GM12878 (cell line): ENCODE measurements around the gene LILRB1. TPM values are rescaled to one million over a fixed set of nuclear protein-coding genes. Genes with fewer than 3 reads are reported as not detected.
"Not testable (repeated sequence)": the region's sequence is repeated elsewhere in the genome, so short reads cannot be mapped to it uniquely, and the experiment has no call there.

Experiments
- ATAC-seq: fragments of 200-7000 bp; cut with Tn5 transposase; 3 replicates; pipeline ENCODE4 v1.9.1; 2020; ENCODE audit warnings: mild to moderate bottlenecking, moderate library complexity
- Bru-seq: library from RNA; stranded (reverse); fragments of 400-500 nt; gene quantifications from one replicate; lab custom pipeline; 2021; lab: Mats Ljungman, UMichigan
- BruChase-seq, 2 experiments: library from RNA; stranded (reverse); fragments of 400-500 nt; gene quantifications; one replicate each; lab custom pipeline; 2021; lab: Mats Ljungman, UMichigan
- BruUV-seq: library from RNA; stranded (reverse); fragments of 400-500 nt; replicated peaks from 2 replicates; lab custom pipeline; 2021; lab: Mats Ljungman, UMichigan
- CTCF ChIA-PET: fragments of 300-600 bp; sonication (Branson Sonifier 250); formaldehyde crosslinking; extraction: SDS; loops from one replicate; lab custom pipeline; 2021; ENCODE audit warnings: inconsistent platforms; lab: Yijun Ruan, JAX
- POLR2A ChIA-PET: fragments of 350-600 bp; formaldehyde crosslinking; extraction: SDS; loops from one replicate; lab custom pipeline; 2021; ENCODE audit warnings: inconsistent platforms; lab: Charles Lee
- RAD21 ChIA-PET: fragments of 300-600 bp; sonication (Branson Sonifier 250); formaldehyde crosslinking; loops from one replicate; lab custom pipeline; 2023; ENCODE audit warnings: antibody characterized with exemption; ENCODE audit not compliant: unreplicated experiment; lab: Charles Lee
- SMC1A ChIA-PET: fragments of 300-600 bp; sonication (Branson Sonifier 250); formaldehyde crosslinking; loops from one replicate; lab custom pipeline; 2023; ENCODE audit not compliant: unreplicated experiment, uncharacterized antibody; lab: Charles Lee
- DNase-seq: peaks from one replicate; pipeline ENCODE4 v3.0.0-alpha.2; 2011; ENCODE audit warnings: low read depth, low spot score
- FAIRE-seq: peaks from 3 replicates; lab custom pipeline; 2011; peaks lifted over from hg19 to GRCh38; lab: Jason Lieb, UNC
- H2AFZ ChIP-seq: 2 replicates; pipeline ENCODE4 v1.6.0; 2011; ENCODE audit warnings: low read depth, low read length, control low read depth; ENCODE audit not compliant: control insufficient read depth
- H3K27ac ChIP-seq: 2 replicates; pipeline ENCODE4 v1.5.1; 2011; ENCODE audit warnings: control low read depth; ENCODE audit not compliant: control insufficient read depth, insufficient read depth
- H3K27me3 ChIP-seq, 2 experiments: replicated peaks in 1 of 2; 2 replicates each; pipeline versions ENCODE4 v1.6.0 to v1.6.1; 2011; ENCODE audit warnings: low read length in 1 of 2; ENCODE audit not compliant: control insufficient read depth in 2 of 2, insufficient read depth in 2 of 2
- H3K36me3 ChIP-seq, 2 experiments: 2 replicates each; pipeline ENCODE4 v1.5.1; 2011; ENCODE audit warnings: low read length in 1 of 2; ENCODE audit not compliant: control insufficient read depth in 2 of 2, insufficient read depth in 2 of 2
- H3K4me1 ChIP-seq: 2 replicates; pipeline ENCODE4 v1.6.1; 2011; ENCODE audit warnings: mild to moderate bottlenecking, low read length, moderate library complexity, mixed read lengths; ENCODE audit not compliant: control insufficient read depth, insufficient read depth
- H3K4me2 ChIP-seq: 2 replicates; pipeline ENCODE4 v1.6.0; 2011; ENCODE audit warnings: control low read depth; ENCODE audit not compliant: control insufficient read depth, insufficient read depth
- H3K4me3 ChIP-seq: fragments of 200-600 bp; sonication (generic); 2 replicates; pipeline ENCODE4 v1.5.1; 2016
- H3K79me2 ChIP-seq: 2 replicates; pipeline ENCODE4 v1.6.0; 2011; ENCODE audit warnings: low read length; ENCODE audit not compliant: control insufficient read depth, insufficient read depth
- H3K9ac ChIP-seq: 2 replicates; pipeline ENCODE4 v1.8.0; 2011; ENCODE audit warnings: low read length, control low read depth, mixed read lengths; ENCODE audit not compliant: control insufficient read depth, insufficient read depth
- H3K9me3 ChIP-seq: replicated peaks from 3 replicates; pipeline ENCODE4 v1.5.1; 2011; ENCODE audit warnings: mild to moderate bottlenecking, low read length; ENCODE audit not compliant: control insufficient read depth, insufficient read depth
- H4K20me1 ChIP-seq: 2 replicates; pipeline ENCODE4 v1.6.0; 2011; ENCODE audit not compliant: control insufficient read depth, insufficient read depth
- POLR2AphosphoS2 ChIP-seq: IDR thresholded peaks from 2 replicates; pipeline ENCODE4 v1.6.1; 2011; ENCODE audit warnings: low read depth, mild to moderate bottlenecking, low read length, improper control_type of control experiment, moderate library complexity
- WGBS: methylation state at CpG from one replicate; pipeline ENCODE4 v1.1.6; 2016; ENCODE audit warnings: low lambda C conversion rate; ENCODE audit not compliant: insufficient replicate concordance, insufficient coverage; ENCODE audit errors: missing lambda C conversion rate; 5-methylcytosine and 5-hydroxymethylcytosine counted together
- in situ Hi-C: fragments of 300-500 bp; cut with MboI; formaldehyde crosslinking; loops from 9 replicates; pipeline ENCODE4 v1.14.3; 2018; ENCODE audit warnings: mixed read lengths
- intact Hi-C: fragments of 100-400 bp; cut with micrococcal nuclease; formaldehyde crosslinking; loops from one replicate; pipeline ENCODE4 v1.14.2; 2022; ENCODE audit not compliant: unreplicated experiment
- long read RNA-seq, 2 experiments: library from polyadenylated mRNA; unstranded; transcript quantifications; one replicate each; pipeline ENCODE4 v2.0.0, GENCODE V29; 2019 to 2020
- polyA minus RNA-seq, 3 experiments: library from RNA; depleted of rRNA, polyadenylated mRNA; stranded (reverse); fragments of >200 nt; gene quantifications; 2 replicates each; pipeline ENCODE4 v1.2.3, GENCODE V29; 2011
- polyA plus RNA-seq, 11 experiments: library from polyadenylated mRNA; depleted of rRNA in 4 of 11; unstranded in 6 of 11; stranded (reverse) in 5 of 11; fragments of >200 nt; fragmentation: Nextera tagmentation in 4 of 11; fragmentation: Illumina TruSeq in 1 of 11; extraction: Ambion mirVana in 4 of 11; extraction: Trizol in 1 of 11; gene quantifications; 1 replicate in 1 of 11; 2 replicates in 10 of 11; pipeline versions ENCODE4 v1.2.1 to v1.2.3, GENCODE V29; 2011 to 2016; ENCODE audit warnings: inconsistent platforms in 2 of 11, missing spikeins in 2 of 11, low read depth in 1 of 11
- total RNA-seq, 4 experiments: library from RNA; depleted of rRNA in 3 of 4; stranded (reverse); fragments of >200 nt in 3 of 4; fragmentation: Illumina TruSeq in 1 of 4; extraction: Trizol in 1 of 4; gene quantifications; 2 replicates each; pipeline versions ENCODE4 v1.2.1 to v1.2.3, GENCODE V29; 2013 to 2021

LILRB1 gene
- total RNA-seq (2013; cell fraction: nucleolus; rRNA removed), result 444 and 455 TPM in 2 replicates
- 49.4 and 59.7 TPM in 2 replicates for total RNA-seq (2014; rRNA removed)
- 39.8 and 40.9 TPM in 2 replicates for total RNA-seq (2014; rRNA removed; fragmentation: Illumina TruSeq; extraction: Trizol)
- 61.5 and 70.5 TPM in 2 replicates for total RNA-seq (2021)
- 30.7 TPM for polyA plus RNA-seq (2011; ENCODE audit: low read depth)
- 36.2 and 66.8 TPM in 2 replicates for polyA plus RNA-seq (2011; rRNA removed)
- 70.8 and 98.8 TPM in 2 replicates for polyA plus RNA-seq (2011; cell fraction: cytosol; rRNA removed)
- polyA plus RNA-seq (2011; cell fraction: nucleus; rRNA removed), result 272 and 290 TPM in 2 replicates
- 85.9 and 97.0 TPM in 2 replicates for polyA plus RNA-seq (2012)
- polyA plus RNA-seq (2014; fragmentation: Illumina TruSeq; extraction: Trizol), result 30.5 and 56.8 TPM in 2 replicates
- 10 to 100 TPM in 1 of 2 experiments, 1 to 10 TPM in 1; 4.9 to 15.9 TPM for polyA plus RNA-seq (2014; fragmentation: Nextera tagmentation; extraction: Ambion mirVana)
- 92.2 and 96.2 TPM in 2 replicates for polyA plus RNA-seq (2014; rRNA removed)
- polyA plus RNA-seq (2016; fragmentation: Nextera tagmentation; extraction: Ambion mirVana), result 10 to 100 TPM; 41.8 to 43.3 TPM
- polyA minus RNA-seq (2011; rRNA and poly(A)+ RNA removed), result 77.6 and 102 TPM in 2 replicates
- polyA minus RNA-seq (2011; cell fraction: cytosol; rRNA and poly(A)+ RNA removed), result 22.2 and 23.7 TPM in 2 replicates
- 105 and 129 TPM in 2 replicates for polyA minus RNA-seq (2011; cell fraction: nucleus; rRNA and poly(A)+ RNA removed)
- Bru-seq, nascent RNA, result percentile 98 among the genes with signal in this experiment
- BruChase-seq, experiment 1, labeled RNA remaining after a 6-hour chase, result percentile 97 among the genes with signal in this experiment
- percentile 96 among the genes with signal in this experiment for BruChase-seq, experiment 2, labeled RNA remaining after a 2-hour chase
- long read RNA-seq, experiment 1, partial matches to known transcripts, result 0 of 19 reads
- long read RNA-seq, experiment 1, other reads (novel, unspliced or antisense), result 17 of 19 reads
- long read RNA-seq, experiment 2, partial matches to known transcripts, result 6 of 20 reads
- long read RNA-seq, experiment 2, other reads (novel, unspliced or antisense), result 14 of 20 reads

DNA sequence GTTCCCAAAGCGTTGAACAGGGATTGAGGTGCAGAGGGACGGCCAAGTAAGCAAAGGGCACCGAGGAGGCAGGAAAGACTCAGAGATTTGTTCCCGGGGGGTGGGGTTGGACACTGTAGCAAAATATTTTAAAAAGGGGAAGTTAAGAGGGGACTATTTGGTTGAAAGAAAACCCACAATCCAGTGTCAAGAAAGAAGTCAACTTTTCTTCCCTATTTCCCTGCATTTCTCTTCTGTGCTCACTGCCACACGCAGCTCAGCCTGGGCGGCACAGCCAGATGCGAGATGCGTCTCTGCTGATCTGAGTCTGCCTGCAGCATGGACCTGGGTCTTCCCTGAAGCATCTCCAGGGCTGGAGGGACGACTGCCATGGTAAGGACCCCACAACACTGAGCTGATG is at the start of gene LILRB1:
Gene LILRB1, plus strand, starts transcription at position 223 of the 400 bp plus-strand sequence. CDS start 590 bp downstream, outside the sequence.
- BruUV-seq, H3K4me2 ChIP-seq, H3K9ac ChIP-seq, H3K27me3 ChIP-seq, H2AFZ ChIP-seq, H4K20me1 ChIP-seq, FAIRE-seq, POLR2A ChIA-PET, RAD21 ChIA-PET, H3K9me3 ChIP-seq, ATAC-seq, DNase-seq, intact Hi-C loops, H3K4me3 ChIP-seq: not testable (repeated sequence)
- in situ Hi-C loops, result loop anchor here (5.0 kb wide), 1 partner anchor 348 kb away; the partner anchor contains the start of gene LILRB2
- peaks cover 31% of the 10 kb centered on the region for H3K4me1 ChIP-seq
- H3K79me2 ChIP-seq, result peaks cover 45% of the 10 kb centered on the region
- 0 out of 2 replicates have a peak, but pooled peaks have one; percentile 7 for TF ChIP-seq POLR2AphosphoS2
- SMC1A ChIA-PET, result interaction anchor here (1.3 kb wide), 1 partner anchor 192 kb away, joined by 3 read pairs; no protein-coding TSS in a partner anchor
- peaks cover 20 to 32% of the 10 kb centered on the region in 2 experiments; a peak in 3 of 4 replicates for H3K36me3 ChIP-seq
- 48% methylated on average over 9 of the region's 9 CpGs for WGBS
- H3K27ac ChIP-seq, result peak within 1 kb of the TSS; percentile 15; the same call in 1 of the 2 replicates
- CTCF ChIA-PET, result interaction anchor here (0.9 to 1.1 kb wide), 2 partner anchors 12 to 57 kb away, joined by 3 read pairs; no protein-coding TSS in a partner anchor
